ENCODE measurements around the gene AR.

The AR gene

DNA sequence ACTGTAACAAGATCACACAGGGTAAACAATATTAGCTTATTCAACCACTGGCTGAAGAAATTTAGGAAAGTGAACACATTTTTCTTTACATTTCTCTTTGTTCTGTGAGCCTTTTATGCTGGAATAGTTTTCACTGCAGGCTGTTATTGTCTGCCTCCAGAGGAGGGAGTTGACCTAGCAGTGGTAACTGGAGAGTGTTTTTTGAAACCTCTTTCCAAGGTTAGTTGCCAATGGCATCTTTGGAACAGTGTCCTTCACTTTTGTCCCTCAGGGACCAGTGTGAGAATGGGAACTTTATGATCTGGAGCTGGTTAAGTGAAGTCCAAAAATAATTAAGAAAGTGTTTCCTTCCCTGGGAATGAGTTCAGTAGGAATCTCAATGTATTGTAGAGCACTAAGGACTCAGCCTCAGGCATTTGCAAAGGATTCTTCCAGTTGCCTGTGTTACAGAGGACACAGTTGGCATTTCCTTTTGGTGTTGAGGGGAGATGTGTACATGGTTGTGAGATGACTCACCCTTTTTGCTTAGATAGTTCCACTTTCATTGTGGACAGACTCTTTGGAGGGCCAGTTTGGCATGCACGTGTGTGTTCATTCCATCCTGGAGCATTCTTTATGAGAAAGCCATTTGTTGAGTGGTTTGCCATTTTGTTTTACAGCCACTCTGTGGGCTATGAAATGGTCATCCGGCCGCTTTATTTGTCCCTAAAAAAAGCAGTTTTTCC, 61.3 kb downstream of the AR start:
- ChIA-PET CTCF (no interaction called here), POLR2A (no interaction called here)
- no peak for TF ChIP-seq CTCF (IDR thresholded peaks at IDR 0.05; ENCODE audit: control extremely low read depth, extremely low read depth, low read depth, missing control alignments)
- DNase-seq (ENCODE audit: extremely low spot score) = no peak

- ChIA-PET POLR2A (no interaction called here), CTCF (no interaction called here)
- no peak for TF ChIP-seq CTCF (IDR thresholded peaks at IDR 0.05; ENCODE audit: control extremely low read depth, extremely low read depth, low read depth, missing control alignments)
- no peak for DNase-seq (ENCODE audit: extremely low spot score)
Measured at GRCh38 chrX:67607466-67607865, 63.6 kb downstream of the AR start.

- TF ChIP-seq CTCF (IDR thresholded peaks at IDR 0.05; ENCODE audit: control extremely low read depth, extremely low read depth, low read depth, missing control alignments) = no peak
- no peak for DNase-seq (ENCODE audit: extremely low spot score)
- POLR2A ChIA-PET = no interaction called here
- CTCF ChIA-PET = no interaction called here
Measured at GRCh38 chrX:67610282-67610681, 66.5 kb downstream of the AR start.

DNA sequence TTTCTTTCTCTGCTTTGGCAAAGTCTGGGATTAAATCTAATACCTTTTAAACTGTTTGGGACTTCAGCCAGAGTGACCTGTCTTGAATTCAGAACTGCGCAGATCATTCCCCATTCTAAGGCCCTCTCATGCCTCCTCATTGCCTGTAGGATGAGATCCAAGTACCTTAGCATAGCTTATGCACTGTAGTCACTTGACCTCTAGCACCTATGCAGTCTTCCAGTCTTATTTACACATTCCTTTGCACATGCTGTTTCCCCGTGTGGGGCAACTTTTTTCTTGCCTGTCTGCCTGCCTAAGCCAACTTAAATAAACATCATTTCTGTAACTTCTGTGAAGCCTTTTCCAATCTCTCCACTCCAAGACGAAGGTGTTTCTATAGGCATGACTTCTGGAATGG, 68.4 kb downstream of the AR start:
- CTCF ChIA-PET = no interaction called here
- POLR2A ChIA-PET = no interaction called here
- no peak for DNase-seq (ENCODE audit: extremely low spot score)
- TF ChIP-seq CTCF (IDR thresholded peaks at IDR 0.05; ENCODE audit: control extremely low read depth, extremely low read depth, low read depth, missing control alignments) = no peak

DNA sequence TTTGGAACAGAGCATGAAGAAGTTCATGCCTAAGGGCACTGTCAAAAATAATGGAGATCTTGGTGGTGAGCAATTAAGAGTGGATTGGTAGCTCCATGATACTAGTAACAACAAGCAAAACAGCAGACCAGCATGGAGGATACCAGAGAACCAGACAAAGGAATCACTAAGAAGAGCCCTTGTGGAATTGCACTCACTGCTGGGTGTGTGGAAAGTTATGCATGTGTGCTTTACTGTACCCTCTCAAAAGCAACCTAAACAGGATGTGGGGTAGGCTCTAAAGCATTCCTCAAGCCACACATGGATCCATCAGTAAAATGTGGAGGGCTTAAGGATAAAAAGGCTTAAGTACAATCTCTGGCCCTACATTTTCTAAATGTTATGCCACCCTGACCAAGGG, 69.5 kb downstream of the AR start:
- ChIA-PET POLR2A (no interaction called here), CTCF (no interaction called here)
- DNase-seq (ENCODE audit: extremely low spot score) = no peak
- TF ChIP-seq CTCF (IDR thresholded peaks at IDR 0.05; ENCODE audit: control extremely low read depth, extremely low read depth, low read depth, missing control alignments) = no peak

- no peak for DNase-seq (ENCODE audit: extremely low spot score)
- ChIA-PET CTCF (no interaction called here), POLR2A (no interaction called here)
- TF ChIP-seq CTCF (IDR thresholded peaks at IDR 0.05; ENCODE audit: control extremely low read depth, extremely low read depth, low read depth, missing control alignments) = no peak
Measured at GRCh38 chrX:67613996-67614395, 70.2 kb downstream of the AR start.

- POLR2A ChIA-PET = no interaction called here
- CTCF ChIA-PET = no interaction called here
- DNase-seq (ENCODE audit: extremely low spot score) = no peak
- no peak for TF ChIP-seq CTCF (IDR thresholded peaks at IDR 0.05; ENCODE audit: control extremely low read depth, extremely low read depth, low read depth, missing control alignments)
Measured at GRCh38 chrX:67614423-67614822, 70.6 kb downstream of the AR start.

All from GM10248 (cell line).